Anterior cingulate cortex (tissue), 58 donors: ENCODE measurements around the gene AP1AR.
"Not testable (repeated sequence)": the region's sequence is repeated elsewhere in the genome, so short reads cannot be mapped to it uniquely, and the experiment has no call there.

Experiments used
- DNase-seq, 58 donors: peaks; one replicate each; lab custom pipeline; 2025; lab: John Stamatoyannopoulos, UW

AP1AR gene

DNA sequence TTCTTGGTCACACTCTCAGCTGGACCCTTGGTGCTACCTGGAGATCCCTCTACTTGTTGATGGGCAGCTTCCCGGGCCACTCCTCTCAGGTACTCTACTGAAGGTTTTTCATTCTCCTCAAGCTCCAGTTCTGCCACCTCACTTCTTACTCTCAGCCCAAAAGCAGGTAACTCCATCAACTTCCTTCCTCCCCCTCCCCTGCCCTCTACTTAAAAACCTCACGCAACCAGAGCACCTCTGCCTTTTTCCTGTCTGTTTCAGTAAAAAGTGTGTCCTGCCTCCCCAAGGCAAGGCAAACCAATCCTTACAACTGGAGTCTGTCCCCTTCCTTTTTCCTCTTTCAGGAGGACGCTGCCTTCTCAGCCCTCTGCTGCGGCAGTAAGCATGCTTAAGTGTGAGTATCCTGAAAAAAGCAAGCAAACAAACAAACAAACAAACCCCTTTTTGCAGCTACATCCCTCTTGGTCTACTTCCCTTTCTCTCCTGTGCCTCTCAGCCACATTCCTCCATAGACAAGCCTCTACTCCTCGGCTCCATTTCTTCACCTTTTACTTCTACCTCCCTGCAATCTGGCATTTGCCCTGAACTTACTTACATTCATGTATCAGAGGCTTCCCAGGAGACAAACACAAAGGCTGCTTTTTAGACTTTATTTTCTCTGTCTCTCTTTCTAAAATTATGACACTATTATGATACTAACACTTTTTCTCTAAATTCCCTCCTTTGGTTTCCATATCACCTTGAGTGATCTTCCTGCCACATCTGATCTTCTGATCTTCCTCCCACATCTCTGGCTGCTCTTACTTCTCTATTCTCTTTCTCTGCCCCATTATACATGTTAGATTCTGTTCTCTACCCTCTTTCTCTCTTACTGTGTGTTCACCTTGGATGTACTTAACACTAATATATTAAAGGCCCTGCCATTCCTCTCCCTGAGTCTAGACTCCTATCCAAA is 71.0 kb downstream of the AP1AR start:
- DNase-seq: no peak

DNA sequence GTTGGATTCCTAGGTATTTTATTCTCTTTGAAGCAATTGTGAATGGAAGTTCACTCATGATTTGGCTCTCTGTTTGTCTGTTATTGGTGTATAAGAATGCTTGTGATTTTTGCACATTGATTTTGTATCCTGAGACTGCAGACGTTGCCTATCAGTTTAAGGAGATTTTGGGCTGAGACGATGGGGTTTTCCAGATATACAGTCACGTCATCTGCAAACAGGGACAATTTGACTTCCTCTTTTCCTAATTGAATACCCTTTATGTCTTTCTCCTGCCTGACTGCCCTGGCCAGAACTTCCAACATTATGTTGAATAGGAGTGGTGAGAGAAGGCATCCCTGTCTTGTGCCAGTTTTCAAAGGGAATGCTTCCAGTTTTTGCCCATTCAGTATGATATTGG is 73.9 kb downstream of the AP1AR start:
- not testable (repeated sequence) for DNase-seq

DNA sequence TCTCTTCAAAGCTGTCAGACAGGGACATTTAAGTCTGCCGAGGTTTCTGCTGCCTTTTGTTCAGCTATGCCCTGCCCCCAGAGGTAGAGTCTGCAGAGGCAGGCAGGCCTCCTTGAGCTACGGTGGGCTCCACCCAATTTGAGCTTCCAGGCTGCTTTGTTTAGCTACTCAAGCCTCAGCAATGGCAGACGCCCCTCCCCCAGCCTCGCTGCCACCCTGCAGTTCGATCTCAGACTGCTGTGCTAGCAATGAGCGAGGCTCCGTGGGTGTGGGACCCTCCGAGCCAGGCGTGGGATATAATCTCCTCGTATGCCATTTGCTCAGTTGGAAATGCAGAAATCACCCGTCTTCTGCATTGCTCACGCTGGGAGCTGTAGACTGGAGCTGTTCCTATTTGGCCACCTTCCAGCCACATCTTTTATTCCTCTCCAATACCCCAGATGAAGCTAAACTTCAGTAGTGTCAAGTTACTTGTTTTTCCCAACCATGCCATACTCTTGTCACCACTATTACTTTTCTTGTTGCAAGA is 77.7 kb downstream of the AP1AR start:
- peak in 1 of 58 donors; percentile 8 for DNase-seq

GRCh38 chr4:112311516-112311915 is 79.9 kb downstream of the AP1AR start:
- no peak for DNase-seq

DNA sequence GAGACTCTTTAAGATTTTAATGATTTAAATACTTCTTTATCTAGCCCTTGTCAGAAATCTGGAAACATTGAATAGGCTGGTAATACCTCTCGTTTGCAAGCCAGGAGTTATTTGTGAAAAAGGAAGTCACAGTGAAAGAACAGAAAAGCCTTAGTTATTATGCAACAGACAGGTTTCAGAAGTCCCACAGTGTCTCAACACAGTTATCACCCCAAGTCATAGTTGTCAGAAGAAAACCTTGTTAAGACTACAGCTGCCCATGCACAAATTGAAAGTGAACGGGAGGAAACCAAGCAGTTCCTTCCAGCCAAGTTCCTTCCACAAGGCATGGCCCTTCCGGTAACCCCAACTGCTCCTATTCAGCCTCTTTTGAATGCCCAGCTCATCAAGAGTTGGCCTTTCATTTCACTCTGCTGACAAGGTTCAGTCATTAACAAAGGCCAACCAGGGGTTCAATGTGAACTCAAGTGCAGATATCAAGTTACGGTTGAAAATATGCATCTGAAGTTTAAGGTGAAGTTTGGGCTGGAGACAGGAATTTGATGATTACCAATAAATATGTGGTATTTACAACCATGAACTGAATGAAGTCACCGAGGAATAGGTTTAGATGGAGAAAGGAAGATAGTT is 81.1 kb downstream of the AP1AR start:
- DNase-seq: no peak

- DNase-seq: no peak
Measured at GRCh38 chr4:112315446-112315845, 83.9 kb downstream of the AP1AR start.

DNA sequence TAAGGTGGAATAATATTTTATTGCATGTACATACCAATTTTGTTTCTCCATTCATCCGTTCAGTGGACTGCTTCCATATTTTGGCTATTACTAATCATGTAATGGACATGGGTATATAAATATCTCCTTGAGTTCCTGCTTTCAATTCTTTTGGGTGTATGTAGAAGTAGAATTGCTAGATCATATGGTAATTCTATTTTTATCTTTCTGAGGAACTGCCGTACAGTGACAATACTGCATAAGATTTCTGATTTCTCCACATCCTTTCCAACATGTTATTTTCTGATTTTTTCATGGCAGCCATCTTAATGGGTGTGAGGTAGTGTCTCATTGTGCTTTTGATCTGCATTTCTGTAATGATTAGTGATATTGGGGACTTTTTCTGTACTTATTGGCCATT is 84.8 kb downstream of the AP1AR start:
- DNase-seq: no peak

DNA sequence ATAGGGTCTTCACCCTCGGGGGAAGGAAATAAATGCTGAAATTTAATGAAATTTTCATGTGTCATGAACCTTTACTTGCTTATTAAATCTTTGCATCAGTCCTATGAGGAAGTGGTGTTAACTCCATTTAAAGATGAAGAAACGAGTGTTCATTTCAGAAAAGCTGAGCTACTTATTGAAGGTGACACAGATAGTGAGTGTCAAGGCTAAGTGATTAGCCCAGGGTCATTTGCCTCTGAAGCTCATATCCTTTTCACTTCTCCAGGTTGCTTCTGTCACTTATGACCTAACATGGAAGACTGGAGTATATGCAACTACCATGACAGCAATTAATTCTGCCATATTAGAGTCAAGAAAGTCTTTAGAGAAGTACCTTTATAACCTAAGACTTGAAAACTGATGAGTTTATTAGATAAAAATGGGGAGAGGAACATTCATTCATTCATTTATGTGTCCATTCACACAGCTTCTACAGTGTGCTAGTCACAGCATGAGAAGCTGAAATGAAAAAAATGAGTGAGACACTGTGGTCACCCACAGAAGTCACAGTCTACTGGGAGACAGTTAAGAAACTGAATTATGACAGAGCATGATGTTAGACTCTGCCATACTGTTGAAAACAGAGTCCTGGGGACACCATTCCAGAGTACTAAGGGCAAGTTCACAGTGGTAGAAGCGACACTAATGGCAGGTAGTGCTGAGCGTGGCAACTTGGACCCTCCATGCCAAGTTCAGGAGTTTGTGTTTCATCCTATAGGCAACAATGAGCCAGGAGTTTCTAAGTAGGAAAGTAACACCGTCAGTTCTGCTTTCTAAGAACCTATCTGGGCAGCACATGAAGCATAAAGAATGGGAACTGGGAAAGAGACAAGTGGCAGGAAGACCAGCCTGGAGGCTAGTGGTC is 86.9 kb downstream of the AP1AR start:
- DNase-seq: no peak
